GM21717 (cell line): ENCODE data around the gene COL21A1.

Experiments used
- ATAC-seq: cut with Tn5 transposase; IDR thresholded peaks from one replicate; pipeline ENCODE4 v1.9.1; 2021; ENCODE audit warnings: mild to moderate bottlenecking, moderate library complexity; ENCODE audit not compliant: unreplicated experiment

The COL21A1 gene

DNA sequence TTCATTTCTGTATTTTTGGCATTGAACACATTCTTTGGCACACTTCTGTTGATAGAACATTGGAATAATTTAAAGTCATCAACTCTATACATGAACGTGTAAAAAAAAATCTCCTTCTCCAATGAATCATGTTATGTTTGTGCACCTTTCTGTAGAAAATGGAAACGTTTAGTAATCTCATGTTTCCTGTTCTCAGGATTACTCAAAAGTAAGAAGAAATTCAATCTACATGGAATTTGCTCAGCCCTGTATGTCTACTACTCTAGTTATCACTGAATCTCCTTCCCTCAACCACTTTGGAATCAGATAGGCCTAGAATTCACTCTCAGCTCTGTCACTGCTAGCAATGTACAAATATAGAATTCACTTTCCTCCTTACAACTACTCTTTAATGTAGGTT is 103.6 kb downstream of the COL21A1 start:
- no peak for ATAC-seq

DNA sequence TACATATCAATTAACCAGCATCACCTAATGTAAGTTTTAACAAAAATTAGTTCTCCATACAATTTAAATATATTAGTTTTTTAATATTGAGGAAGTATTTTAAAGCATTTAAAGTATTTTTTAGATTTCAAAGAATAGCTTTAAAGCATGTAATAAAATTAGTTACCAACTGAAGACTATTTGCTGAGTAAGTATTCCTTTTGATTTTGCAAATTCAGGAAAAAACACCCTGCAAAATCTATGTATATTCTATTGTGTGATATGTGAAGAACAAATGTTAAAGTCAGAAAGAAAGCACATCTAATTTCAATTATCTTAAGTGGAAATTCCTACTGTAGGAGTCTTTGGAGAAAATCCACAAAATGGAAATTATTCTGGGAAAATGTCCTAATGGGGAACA is 107.3 kb downstream of the COL21A1 start:
- ATAC-seq: no peak

DNA sequence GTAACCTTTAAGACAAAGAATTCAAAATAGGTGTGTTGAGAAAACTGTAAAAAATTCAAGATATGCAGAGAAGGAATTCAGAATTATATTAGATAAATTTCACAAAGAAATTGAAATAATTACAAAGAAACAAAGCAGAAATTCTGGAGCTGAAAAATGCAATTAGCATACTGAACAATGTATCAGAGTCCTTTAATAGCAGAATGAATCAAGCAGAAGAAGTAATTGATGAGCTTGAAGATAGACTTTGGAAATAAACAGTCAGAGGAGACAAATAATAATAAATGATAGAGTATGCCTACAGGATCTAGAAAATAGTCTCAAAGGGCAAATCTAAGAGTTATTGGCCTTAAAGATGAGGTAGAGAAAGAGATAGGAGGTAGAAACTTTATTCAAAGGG is 131.7 kb downstream of the COL21A1 start:
- no peak for ATAC-seq

DNA sequence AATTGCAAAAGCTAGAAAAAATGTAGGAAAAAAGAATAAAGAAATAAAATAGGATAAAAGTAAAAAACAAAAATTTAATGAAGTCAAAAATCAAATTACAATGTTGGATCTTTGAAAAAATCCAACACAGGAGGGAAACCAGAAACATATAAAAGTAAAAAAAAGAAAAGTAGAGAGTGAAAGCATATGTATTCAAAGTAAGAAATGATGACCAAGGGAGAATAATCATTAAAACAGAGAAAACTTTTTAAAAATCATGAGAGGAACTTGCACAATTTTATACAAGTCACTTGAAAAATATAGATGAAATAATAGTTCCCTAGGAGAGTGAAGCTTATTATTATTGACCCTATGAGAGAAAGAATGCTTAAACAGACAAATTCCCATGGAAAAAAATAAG is 138.2 kb downstream of the COL21A1 start:
- no peak for ATAC-seq

DNA sequence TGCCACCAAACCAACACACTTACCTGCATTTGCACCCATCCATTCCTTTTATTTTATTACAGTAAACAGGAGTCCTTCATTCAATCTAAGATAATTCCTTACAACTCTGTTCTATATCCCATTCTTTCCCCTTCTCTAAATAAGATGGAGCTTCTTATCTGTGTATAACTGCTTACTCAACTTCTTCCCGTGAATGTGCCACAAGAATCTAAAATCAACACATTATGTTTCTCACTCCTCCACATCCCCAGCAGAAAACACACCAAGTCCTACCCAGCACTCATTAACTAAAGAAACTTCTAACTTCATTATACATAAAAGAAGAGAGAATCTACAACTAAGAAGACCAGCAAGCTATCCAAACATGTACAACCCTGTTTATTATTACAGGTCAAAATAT is 141.1 kb downstream of the COL21A1 start:
- no peak for ATAC-seq

DNA sequence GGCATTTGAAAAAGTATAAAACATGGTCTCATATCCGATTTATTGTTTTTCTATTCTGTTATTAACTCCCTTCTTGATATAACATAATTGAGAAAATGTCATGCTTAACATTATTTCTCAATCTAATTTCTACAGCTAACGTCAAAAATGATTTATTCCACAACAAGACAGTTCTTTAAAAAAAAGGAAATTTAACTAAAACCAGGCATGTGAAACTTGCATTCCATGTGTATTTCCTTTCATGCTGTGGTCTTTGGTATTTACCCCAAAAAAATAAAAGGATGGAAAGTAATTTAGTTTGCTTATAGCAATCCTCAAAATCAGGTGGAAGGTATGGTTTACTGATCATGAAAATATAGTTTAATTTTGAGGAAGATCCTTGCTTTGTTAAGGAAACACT is 142.8 kb downstream of the COL21A1 start:
- ATAC-seq: no peak

DNA sequence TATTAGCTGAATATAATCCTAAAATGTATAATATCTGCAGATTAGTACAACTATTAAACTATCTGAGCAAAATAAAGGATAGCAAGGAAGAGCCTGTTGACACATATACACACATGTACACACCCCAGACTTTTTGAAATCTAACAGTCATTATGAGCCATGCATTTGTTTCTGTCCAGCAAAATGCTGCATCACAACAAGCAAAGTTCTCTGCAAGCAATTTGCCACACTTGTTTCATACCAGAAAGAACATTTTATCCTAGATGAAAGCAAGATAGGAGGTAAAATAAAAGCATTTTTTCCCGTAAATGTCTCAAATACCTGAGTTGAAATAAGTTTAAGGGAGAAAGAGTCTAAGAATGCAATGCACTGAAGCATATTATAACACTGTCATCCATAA is 145.2 kb downstream of the COL21A1 start:
- no peak for ATAC-seq

DNA sequence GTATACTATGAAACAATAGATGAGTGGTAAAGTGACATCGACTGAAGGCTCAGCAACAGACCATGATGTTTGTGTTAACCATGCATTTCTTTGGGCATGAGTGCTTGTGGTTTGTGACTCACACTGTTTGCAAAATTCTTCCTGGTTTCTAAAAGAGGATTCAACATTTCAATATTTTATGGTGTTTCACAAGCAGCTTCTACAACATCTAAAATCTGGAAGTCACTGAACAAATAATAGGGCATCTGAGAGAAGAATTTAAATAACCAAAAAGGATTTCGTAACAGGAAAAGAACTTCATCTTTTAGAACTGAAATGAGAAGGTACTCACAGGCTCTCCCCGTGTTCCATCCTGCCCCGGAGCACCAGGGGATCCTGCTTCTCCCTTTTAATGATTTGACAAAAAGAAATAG is 146.2 kb downstream of the COL21A1 start:
- no peak for ATAC-seq

DNA sequence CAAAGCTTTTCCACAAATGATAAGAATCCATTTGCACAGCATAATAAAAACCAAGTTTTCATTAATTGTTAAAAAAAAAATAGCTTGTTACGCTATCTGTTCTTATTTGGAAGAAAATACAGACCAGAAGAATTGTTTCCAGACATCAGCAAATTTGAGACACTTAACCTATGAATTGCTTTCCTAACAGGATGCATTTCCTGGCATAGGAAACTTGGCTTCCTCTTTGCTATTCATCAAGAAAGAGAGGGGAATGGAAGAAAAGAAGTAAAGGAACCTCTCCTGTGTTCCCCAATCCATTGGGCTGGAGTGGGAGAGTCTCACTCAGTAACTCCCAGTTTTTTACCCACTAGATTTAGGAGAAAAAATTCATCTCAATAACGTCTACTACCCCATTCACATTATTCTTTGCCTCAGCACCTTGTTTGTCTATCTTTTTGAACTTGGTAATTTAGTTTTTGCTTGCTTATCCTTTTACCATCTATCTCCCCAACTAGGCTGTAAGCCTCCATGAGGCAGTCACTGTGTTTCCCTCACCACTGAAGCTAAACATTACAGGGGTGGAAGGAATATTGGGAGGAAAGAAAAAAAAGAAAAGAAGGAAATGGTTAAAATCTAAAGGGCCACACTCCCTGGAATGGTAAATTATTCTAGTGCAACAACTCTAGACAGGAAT is 150.3 kb downstream of the COL21A1 start:
- ATAC-seq: no peak

DNA sequence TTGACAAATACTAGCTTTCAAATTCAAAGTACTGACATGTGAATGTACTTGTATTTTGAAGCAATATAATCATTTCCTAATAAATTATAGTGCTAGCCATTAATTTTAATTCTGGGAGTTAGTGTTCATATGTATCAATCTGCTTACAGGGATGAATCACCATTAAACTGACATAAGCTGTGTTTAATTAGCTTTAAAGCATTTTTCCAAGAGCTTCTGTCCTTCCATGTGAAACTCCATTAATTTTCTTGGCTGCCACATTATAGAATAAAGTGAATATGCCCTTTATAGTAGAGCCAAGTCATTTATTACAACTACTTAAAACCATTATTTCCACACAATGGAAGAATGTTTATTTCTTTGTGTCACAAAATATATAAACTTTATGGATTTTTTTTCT is 150.8 kb downstream of the COL21A1 start:
- ATAC-seq: no peak

DNA sequence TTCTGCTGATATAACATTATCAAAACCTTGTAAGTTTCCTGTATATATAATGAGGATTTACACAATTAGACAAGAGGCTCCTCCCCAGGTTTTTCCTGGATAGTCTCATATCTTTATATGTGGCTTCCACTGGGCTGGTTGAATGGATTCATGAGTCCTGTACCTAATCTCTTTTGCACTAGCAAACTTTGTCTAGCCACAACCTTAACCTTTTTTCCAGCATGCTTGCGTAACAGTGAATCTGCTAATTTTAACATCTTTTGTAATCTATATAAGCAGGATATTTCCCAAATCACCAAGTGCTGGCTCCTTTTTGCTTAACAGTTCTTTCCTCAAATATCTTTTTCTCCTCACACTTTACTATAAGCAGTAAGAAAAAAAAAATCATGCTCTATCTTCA is 153.6 kb downstream of the COL21A1 start:
- ATAC-seq: no peak

DNA sequence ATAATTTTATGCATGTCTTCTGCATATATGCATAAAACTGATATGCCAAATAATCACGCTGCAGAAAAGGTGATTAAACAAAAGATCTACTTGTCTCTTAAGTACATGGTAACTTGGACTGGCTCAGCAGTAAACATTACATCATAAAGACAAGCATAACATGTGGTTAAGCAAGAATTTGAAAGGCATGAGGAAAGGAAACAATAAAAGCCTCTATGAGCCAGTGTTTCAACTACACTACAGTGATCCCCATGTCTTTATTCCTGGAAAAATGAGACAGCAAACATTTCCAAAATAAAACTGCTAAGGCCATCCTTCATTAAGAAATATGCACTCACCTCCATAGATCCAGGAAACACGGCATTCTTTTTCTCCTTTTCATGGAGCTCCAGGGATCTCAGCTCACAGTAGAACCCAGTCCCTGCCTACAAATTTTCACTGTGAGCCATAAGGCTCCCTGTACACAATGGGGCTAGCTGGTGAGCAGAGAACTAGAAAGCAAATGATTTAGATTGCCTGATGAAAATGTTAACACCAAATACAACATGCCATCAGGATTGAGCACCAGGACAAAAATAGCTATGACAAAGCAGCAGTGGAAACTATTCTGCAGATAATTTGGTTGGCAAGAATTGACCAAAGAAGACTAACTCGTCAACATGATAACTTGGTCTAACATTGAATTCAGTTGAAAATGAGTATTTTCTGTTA is 156.1 kb downstream of the COL21A1 start:
- no peak for ATAC-seq

DNA sequence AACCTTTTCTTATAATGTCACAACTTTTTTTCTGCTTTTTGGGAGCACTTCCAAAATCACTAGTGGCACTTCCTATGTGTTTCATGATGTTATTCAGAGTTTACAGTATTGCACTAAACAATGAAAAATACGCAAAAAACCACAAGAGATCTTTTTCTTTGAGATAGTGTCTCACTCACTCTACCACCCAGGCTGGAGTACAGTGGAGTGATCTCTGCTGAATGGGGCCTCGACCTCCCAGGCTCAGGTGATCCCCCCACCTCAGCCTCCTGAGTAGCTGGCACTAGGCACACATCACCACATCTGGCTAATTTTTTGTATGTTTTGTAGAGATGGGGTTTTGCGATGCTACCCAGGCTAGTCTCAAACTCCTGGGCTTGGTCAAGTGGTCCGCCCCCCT is 158.7 kb downstream of the COL21A1 start:
- ATAC-seq: no peak

DNA sequence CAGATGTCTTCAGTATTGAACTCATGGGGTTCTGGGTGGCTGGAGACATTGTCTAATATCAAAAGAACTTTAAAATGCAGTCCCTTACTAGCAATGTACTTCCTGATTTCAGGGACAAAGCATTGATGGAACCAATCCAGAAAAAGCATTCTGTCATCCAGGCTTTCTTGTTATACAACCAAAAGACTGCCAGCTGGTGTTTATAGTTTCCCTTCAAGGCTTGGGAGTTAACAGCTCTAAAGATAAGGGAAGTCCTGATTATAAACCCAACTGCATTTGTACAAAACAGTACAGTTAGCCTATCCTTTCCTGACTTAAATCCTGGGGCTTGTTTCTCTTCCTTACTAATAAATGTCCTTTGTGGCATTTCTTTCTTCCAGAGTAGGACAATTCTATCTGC is 160.0 kb downstream of the COL21A1 start:
- no peak for ATAC-seq

DNA sequence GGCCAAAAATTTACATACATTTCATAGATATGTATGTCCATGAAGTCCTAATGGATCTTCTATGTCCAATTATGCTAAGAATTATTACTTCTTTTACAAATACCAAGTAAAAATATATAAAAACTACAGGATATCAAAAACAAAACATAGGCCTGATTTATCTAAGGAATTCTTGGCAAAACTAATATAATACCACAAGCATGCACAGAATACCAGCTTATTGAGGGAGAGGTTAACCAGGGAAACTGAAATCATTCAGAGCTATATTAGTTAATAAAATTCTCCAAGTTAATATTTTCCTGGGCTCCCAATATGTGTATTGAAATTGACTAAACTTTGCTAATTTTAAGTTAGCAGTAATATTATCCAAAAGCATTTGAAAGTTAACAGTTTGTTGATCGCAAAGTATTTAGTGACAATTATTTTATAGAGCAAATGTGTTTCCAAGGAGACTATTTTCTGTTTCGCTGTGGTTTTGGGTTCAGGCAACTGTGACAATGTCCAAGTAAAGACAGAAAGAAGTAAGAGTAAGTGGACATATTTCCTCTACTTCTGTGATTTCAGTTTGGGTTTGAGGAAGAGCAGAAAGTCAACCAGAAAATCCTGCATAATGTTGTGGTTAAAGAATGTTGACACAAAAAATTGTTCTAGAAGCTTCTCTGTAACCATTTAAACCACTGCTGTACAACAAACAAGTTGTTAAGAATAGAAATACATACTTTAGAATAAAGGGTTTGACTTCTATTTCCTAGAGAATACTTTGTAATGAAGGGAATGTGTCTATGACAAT is 167.4 kb downstream of the COL21A1 start:
- ATAC-seq: no peak

DNA sequence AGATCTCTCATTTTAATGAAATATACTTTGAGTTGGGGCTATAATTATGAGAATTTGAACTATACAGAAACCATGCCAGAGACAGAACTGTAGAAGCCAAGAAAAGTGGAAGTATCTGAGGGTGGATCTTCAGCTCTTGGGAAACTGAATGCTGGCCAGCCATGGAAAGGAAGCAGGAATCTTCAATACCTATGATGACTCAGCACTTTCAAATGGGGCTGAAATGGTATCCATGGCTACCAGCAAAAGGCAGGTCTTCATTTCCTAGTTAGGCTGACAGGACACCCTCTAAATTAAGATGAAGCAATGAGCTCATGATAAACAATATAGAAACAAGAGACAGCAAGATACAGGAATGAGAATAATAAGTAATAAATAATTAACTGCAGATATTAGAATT is 171.3 kb downstream of the COL21A1 start:
- ATAC-seq: no peak

DNA sequence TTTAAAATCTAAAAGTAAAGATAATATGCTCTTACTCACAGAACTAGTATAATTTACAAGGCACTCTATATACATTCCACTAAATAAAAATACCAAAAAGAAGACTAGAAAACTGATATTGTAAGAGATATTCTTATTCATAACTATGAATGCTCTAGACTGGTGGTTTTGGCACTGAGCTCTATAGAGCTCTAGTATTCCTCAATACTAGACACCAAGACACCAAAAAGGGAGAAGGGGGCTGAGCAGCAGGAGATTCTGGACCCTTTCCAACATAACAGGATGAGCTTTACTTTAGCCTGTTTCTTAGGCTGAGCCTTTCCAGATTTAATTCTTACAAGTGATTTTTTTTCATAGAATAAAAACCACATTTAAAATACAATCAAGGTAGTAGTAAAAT is 173.6 kb downstream of the COL21A1 start:
- ATAC-seq: no peak

DNA sequence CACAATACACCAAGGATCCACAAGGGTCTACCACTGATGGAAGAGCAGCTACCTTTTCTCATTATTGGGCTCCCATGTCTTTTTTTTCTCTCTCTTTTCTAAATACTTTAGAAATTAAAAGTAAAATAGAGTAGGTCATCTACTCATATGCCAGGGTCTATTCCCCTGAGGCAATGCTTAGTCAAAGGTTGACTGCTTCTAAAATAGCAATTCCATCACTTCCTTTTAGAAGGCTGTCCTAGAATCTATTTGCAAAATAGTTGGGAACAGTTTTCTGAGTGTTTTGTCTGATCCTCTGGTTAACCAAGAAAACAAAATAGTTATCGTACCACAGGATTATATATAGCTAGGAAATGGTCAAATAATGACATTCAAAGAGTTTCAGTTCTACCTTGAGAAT is 174.1 kb downstream of the COL21A1 start:
- ATAC-seq: no peak

DNA sequence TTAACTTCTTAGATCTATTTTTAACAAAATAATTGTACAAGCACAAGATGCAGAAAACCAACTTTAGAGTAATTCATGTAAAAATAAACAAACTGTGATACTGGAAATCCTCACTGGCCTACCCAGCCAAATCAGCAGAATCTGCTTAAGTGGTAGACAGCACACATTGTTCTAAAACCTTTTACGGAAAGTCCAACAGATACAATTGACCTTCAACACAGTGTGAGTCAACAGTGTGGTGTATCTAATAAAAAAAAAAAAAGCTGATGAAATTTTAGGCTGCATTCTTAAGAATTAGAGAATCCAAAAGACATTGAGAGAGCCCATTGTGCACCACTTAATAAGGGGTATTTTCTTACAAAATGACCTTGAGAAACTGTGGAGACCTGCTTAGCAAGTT is 174.5 kb downstream of the COL21A1 start:
- ATAC-seq: no peak

DNA sequence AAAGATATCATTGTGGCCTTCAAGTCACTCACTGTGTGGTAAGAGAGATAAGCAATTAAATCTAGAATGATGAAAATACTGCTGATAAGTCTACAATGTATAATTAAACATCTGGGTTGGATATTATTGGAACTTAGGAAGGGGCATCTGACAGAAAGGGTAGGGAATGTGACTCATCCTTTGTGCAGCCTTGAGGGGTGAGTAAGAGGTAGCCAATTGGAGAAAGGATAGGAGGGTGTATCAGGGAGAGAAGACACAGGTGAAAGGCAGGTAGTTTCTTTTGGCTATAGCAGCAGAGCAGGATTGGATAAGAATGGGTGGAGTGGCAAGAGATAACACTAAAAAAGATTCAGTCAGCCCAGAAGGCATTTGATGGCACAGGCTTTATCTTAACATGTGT is 182.0 kb downstream of the COL21A1 start:
- ATAC-seq: no peak

DNA sequence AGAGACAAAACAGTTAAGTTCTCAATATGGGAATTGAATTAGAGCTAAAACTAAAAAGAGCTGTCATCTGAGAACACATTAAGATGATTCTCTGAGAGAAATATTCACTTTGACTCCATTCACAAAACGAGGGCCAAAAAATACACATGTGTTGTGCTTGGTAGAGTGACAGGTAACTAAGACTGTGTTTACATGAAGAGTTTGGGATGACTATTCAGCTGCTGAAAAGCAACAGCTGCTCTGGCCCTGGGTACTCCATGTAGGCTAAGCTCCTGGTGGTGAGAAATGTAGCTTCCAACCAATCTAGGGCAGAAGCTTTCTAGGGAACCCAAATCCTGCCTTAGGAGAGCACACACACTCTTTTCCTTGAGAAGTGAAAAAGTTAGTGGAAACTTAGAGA is 184.5 kb downstream of the COL21A1 start:
- no peak for ATAC-seq

DNA sequence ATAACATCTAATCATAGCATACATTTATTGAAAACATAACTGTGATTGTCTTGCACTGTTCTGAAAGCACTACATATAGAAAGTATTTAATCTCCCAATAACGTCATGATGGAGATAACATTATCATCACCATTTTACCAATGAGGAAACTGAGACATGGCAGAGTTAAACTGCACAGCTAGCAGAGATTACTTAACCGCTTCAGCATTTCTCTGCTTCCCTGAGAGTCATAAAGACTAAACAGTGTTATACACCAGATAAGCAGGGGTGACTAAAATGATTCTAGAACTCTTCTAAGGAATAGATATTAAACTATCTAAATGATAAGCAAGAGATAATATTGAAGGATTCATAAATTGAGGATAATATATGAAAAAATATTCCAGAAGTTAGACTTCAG is 188.7 kb downstream of the COL21A1 start:
- ATAC-seq: no peak
